ENCODE measurements around the gene WBP4. TPM values are rescaled to one million over a fixed set of nuclear protein-coding genes. Genes with fewer than 3 reads are reported as not detected.

Gene WBP4
- total RNA-seq, 1 donor from 2014 or later: 10.6 TPM

DNA sequence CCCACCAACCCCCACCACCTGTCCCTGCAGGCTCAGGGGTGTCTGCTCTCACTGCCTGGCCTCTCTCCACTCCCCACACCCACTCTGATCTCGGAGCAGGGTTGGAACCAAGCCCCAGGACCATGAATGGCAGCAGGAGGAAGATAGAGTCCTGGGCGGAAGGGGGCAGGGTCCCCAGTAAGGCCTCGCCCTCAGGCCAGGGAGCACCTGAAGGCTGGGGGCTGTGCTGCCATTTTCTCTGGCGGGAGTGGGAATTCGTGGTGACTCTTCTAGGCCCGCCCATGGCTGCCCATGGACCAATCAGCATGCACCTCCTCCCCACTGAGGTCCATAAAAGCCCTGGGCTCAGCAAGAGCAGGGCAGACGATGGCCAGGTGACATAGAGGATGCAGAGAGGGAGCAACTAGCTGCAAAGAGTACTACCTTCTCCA is 46.3 kb downstream of the WBP4 start:
- FAIRE-seq: no peak
- peaks cover 2% of the 10 kb centered on the region for H3K36me3 Mint-ChIP-seq (ENCODE audit: low read depth, unreplicated experiment)

DNA sequence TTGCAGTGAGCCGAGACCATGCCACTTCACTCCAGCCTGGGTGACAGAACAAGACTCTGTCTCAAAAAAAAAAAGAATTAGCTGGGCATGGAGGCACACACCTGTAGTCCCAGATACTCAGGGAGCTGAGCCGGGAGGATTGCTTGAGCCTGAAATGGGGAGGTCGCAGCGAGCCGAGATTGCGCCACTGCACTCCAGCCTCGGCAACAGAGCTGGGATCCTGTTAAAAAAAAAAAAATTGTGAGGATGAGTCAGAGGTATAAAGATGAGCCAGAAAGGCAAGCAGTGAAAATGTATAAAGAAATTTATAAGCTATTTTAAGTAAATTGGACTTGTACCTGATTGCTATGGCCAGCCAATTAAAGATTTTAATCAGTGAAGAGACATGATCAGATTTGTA is 50.1 kb downstream of the WBP4 start:
- Histone ChIP-seq H2AFZ (ENCODE audit: low read depth, low read length) (no peak overlapping the region), H3K27ac (ENCODE audit: low read depth, low read length) (no peak overlapping the region), H3K9ac (ENCODE audit: low read length) (no peak overlapping the region), H3K4me2 (ENCODE audit: low read length) (no peak overlapping the region), H3K36me3 (ENCODE audit: insufficient read depth, low read length) (no peaks in the 10 kb centered on the region), H3K27me3 (ENCODE audit: insufficient read depth, low read length) (no peaks in the 10 kb centered on the region), H3K79me2 (ENCODE audit: insufficient read depth, low read length) (no peaks in the 10 kb centered on the region), H3K4me1 (ENCODE audit: insufficient read depth, low read length) (no peaks in the 10 kb centered on the region), H3K4me3 (ENCODE audit: insufficient read depth, low read depth, low read length) (no peak overlapping the region), H3K9me3 (ENCODE audit: insufficient read depth, low read depth, low read length) (no peaks in the 10 kb centered on the region), H4K20me1 (ENCODE audit: insufficient read depth, low read length) (no peaks in the 10 kb centered on the region)
- Mint-ChIP-seq H3K4me1 (ENCODE audit: low read depth, unreplicated experiment) (no peaks in the 10 kb centered on the region), H3K27me3 (ENCODE audit: low read depth, unreplicated experiment) (no peaks in the 10 kb centered on the region), H3K27ac (ENCODE audit: unreplicated experiment) (no peak overlapping the region), H3K9me3 (ENCODE audit: unreplicated experiment) (no peaks in the 10 kb centered on the region), H3K4me3 (ENCODE audit: unreplicated experiment) (no peak overlapping the region), H3K36me3 (ENCODE audit: low read depth, unreplicated experiment) (peaks cover 2% of the 10 kb centered on the region)
- no peak for TF ChIP-seq CTCF (IDR thresholded peaks at IDR 0.05; ENCODE audit: insufficient read depth, low read depth, low read length)
- no peak for TF ChIP-seq EZH2 (IDR thresholded peaks at IDR 0.05; ENCODE audit: insufficient read depth, low read length)
- no peak for FAIRE-seq
- no peak for DNase-seq (ENCODE audit: low read depth)

More for the DNA sequence above, 46.3 kb downstream of the WBP4 start:
- no peak overlapping the region for H2AFZ ChIP-seq (ENCODE audit: low read depth, low read length)
- H3K4me1 ChIP-seq (ENCODE audit: insufficient read depth, low read length): no peaks in the 10 kb centered on the region
- Mint-ChIP-seq H3K4me3 (ENCODE audit: unreplicated experiment) (no peak overlapping the region), H3K9me3 (ENCODE audit: unreplicated experiment) (no peaks in the 10 kb centered on the region), H3K27ac (ENCODE audit: unreplicated experiment) (no peak overlapping the region), H3K4me1 (ENCODE audit: low read depth, unreplicated experiment) (no peaks in the 10 kb centered on the region), H3K27me3 (ENCODE audit: low read depth, unreplicated experiment) (no peaks in the 10 kb centered on the region)
- H3K4me3 ChIP-seq (ENCODE audit: insufficient read depth, low read depth, low read length): no peak overlapping the region
- H3K27ac ChIP-seq (ENCODE audit: low read depth, low read length): no peak overlapping the region
- no peak overlapping the region for H3K4me2 ChIP-seq (ENCODE audit: low read length)
- no peaks in the 10 kb centered on the region for H3K79me2 ChIP-seq (ENCODE audit: insufficient read depth, low read length)
- no peaks in the 10 kb centered on the region for H3K36me3 ChIP-seq (ENCODE audit: insufficient read depth, low read length)
- no peak overlapping the region for H3K9ac ChIP-seq (ENCODE audit: low read length)
- no peak for DNase-seq (ENCODE audit: low read depth)
- H3K27me3 ChIP-seq (ENCODE audit: insufficient read depth, low read length): no peaks in the 10 kb centered on the region
- H3K9me3 ChIP-seq (ENCODE audit: insufficient read depth, low read depth, low read length): no peaks in the 10 kb centered on the region
- no peak for TF ChIP-seq CTCF (IDR thresholded peaks at IDR 0.05; ENCODE audit: insufficient read depth, low read depth, low read length)
- no peak for TF ChIP-seq EZH2 (IDR thresholded peaks at IDR 0.05; ENCODE audit: insufficient read depth, low read length)
- H4K20me1 ChIP-seq (ENCODE audit: insufficient read depth, low read length): no peaks in the 10 kb centered on the region

- no peak overlapping the region for H3K27ac Mint-ChIP-seq (ENCODE audit: unreplicated experiment)
- no peak overlapping the region for H3K9ac ChIP-seq (ENCODE audit: low read length)
- H4K20me1 ChIP-seq (ENCODE audit: insufficient read depth, low read length): no peaks in the 10 kb centered on the region
- H3K4me2 ChIP-seq (ENCODE audit: low read length): no peak overlapping the region
- no peak overlapping the region for H3K27ac ChIP-seq (ENCODE audit: low read depth, low read length)
- no peaks in the 10 kb centered on the region for H3K4me1 Mint-ChIP-seq (ENCODE audit: low read depth, unreplicated experiment)
- H3K4me1 ChIP-seq (ENCODE audit: insufficient read depth, low read length): no peaks in the 10 kb centered on the region
- H3K9me3 Mint-ChIP-seq (ENCODE audit: unreplicated experiment): no peaks in the 10 kb centered on the region
- no peak for TF ChIP-seq CTCF (IDR thresholded peaks at IDR 0.05; ENCODE audit: insufficient read depth, low read depth, low read length)
- TF ChIP-seq EZH2 (IDR thresholded peaks at IDR 0.05; ENCODE audit: insufficient read depth, low read length): no peak
- H3K4me3 ChIP-seq (ENCODE audit: insufficient read depth, low read depth, low read length): no peak overlapping the region
- no peak overlapping the region for H2AFZ ChIP-seq (ENCODE audit: low read depth, low read length)
- H3K36me3 ChIP-seq (ENCODE audit: insufficient read depth, low read length): no peaks in the 10 kb centered on the region
- H3K27me3 Mint-ChIP-seq (ENCODE audit: low read depth, unreplicated experiment): no peaks in the 10 kb centered on the region
- H3K4me3 Mint-ChIP-seq (ENCODE audit: unreplicated experiment): no peak overlapping the region
- FAIRE-seq: no peak
- H3K9me3 ChIP-seq (ENCODE audit: insufficient read depth, low read depth, low read length): no peaks in the 10 kb centered on the region
- no peak for DNase-seq (ENCODE audit: low read depth)
- no peaks in the 10 kb centered on the region for H3K36me3 Mint-ChIP-seq (ENCODE audit: low read depth, unreplicated experiment)
- no peaks in the 10 kb centered on the region for H3K79me2 ChIP-seq (ENCODE audit: insufficient read depth, low read length)
- H3K27me3 ChIP-seq (ENCODE audit: insufficient read depth, low read length): no peaks in the 10 kb centered on the region
These were observed 56.6 kb downstream of the WBP4 start for GRCh38 chr13:41117869-41118268.
